OCI-LY3 (cell line): ENCODE data around the gene FUS.
"Not testable (repeated sequence)": the region's sequence is repeated elsewhere in the genome, so short reads cannot be mapped to it uniquely, and the experiment has no call there.

Source experiments
- H2AFZ ChIP-seq: fragments of 200-600, 300-600 bp; shearing (Covaris generic); 2 replicates; pipeline ENCODE4 v1.6.0; 2014; ENCODE audit warnings: antibody characterized with exemption, low read depth, low read length
- H3K27ac ChIP-seq: fragments of 200-600, 300-600 bp; sonication (generic); 2 replicates; pipeline ENCODE4 v1.5.1; 2014; ENCODE audit warnings: mild to moderate bottlenecking, low read length, moderate library complexity, mixed read lengths
- H3K27me3 ChIP-seq: fragments of 200-600, 300-600 bp; sonication (generic); 2 replicates; pipeline ENCODE4 v1.6.1; 2014; ENCODE audit warnings: low read depth, low read length, mixed read lengths
- H3K36me3 ChIP-seq: fragments of 200-600, 300-600 bp; sonication (generic); replicated peaks from 2 replicates; pipeline ENCODE3; 2014; ENCODE audit warnings: low read depth, low read length, mixed read lengths
- H3K4me1 ChIP-seq: fragments of 300-600, 200-600 bp; sonication (generic); 2 replicates; pipeline ENCODE4 v1.6.1; 2014; ENCODE audit warnings: low read length, mixed read lengths
- H3K4me2 ChIP-seq: fragments of 200-600, 300-600 bp; sonication (generic); 2 replicates; pipeline ENCODE4 v1.6.1; 2014; ENCODE audit warnings: low read length, mixed read lengths
- H3K4me3 ChIP-seq: fragments of 300-600, 200-600 bp; sonication (generic); 2 replicates; pipeline ENCODE4 v1.5.1; 2014; ENCODE audit warnings: antibody characterized with exemption, mild to moderate bottlenecking, low read length, moderate library complexity
- H3K79me2 ChIP-seq: fragments of 300-600, 200-600 bp; shearing (Covaris generic); 2 replicates; pipeline ENCODE4 v1.6.1; 2014; ENCODE audit warnings: mild to moderate bottlenecking, low read length, mixed read lengths
- H3K9ac ChIP-seq: fragments of 300-600, 200-600 bp; shearing (Covaris generic); 2 replicates; pipeline ENCODE4 v1.6.0; 2014; ENCODE audit warnings: mild to moderate bottlenecking, low read length, moderate library complexity
- H3K9me3 ChIP-seq: fragments of 200-600, 300-600 bp; shearing (Covaris generic); 2 replicates; pipeline ENCODE4 v1.6.1; 2014; ENCODE audit warnings: low read length, mixed read lengths; ENCODE audit not compliant: insufficient read depth
- H4K20me1 ChIP-seq: fragments of 200-600, 300-600 bp; sonication (generic); 2 replicates; pipeline ENCODE4 v1.6.1; 2016; ENCODE audit warnings: low read length, mixed read lengths; ENCODE audit not compliant: insufficient read depth
- EZH2phosphoT487 ChIP-seq: fragments of 200-600 bp; shearing (Covaris generic); IDR thresholded peaks from 2 replicates; pipeline ENCODE4 v1.6.1; 2018; ENCODE audit warnings: antibody characterized with exemption, mixed run types, low read depth
- TF ChIP-seq, protein P1 (sequence below): fragments of 200-600, 300-600 bp; sonication (generic); IDR thresholded peaks from 2 replicates; pipeline ENCODE4 v1.5.1; 2014; ENCODE audit warnings: antibody characterized with exemption, low read length, low read depth

FUS gene

DNA sequence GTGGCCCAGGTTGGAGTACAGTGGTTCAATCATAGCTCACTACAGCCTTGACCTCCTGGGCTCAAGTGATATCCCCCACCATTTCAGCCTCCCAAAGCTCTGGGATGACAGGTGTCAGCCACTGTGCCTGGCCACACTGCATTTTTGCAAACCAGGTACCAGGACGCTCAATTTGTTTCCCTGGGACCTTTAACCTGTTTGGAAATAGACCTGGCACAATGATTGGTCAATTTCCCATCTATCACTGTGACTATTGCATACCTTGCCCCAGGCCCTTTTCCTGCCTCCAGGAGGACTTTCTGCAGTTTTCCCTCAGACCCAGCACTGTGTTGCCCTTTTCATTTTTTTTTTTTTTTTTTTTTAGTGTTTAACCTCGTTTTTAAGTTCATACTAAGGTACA, 11.1 kb upstream of the FUS start:
- Histone ChIP-seq H4K20me1 (no peaks in the 10 kb centered on the region), H3K4me3 (no peak overlapping the region), H3K9ac (no peak overlapping the region), H3K79me2 (no peaks in the 10 kb centered on the region), H3K27ac (no peak overlapping the region), H3K36me3 (no peaks in the 10 kb centered on the region), H2AFZ (no peak overlapping the region), H3K4me2 (no peak overlapping the region), H3K4me1 (no peaks in the 10 kb centered on the region), H3K9me3 (no peaks in the 10 kb centered on the region), H3K27me3 (no peaks in the 10 kb centered on the region)
- TF ChIP-seq, protein P1, sequence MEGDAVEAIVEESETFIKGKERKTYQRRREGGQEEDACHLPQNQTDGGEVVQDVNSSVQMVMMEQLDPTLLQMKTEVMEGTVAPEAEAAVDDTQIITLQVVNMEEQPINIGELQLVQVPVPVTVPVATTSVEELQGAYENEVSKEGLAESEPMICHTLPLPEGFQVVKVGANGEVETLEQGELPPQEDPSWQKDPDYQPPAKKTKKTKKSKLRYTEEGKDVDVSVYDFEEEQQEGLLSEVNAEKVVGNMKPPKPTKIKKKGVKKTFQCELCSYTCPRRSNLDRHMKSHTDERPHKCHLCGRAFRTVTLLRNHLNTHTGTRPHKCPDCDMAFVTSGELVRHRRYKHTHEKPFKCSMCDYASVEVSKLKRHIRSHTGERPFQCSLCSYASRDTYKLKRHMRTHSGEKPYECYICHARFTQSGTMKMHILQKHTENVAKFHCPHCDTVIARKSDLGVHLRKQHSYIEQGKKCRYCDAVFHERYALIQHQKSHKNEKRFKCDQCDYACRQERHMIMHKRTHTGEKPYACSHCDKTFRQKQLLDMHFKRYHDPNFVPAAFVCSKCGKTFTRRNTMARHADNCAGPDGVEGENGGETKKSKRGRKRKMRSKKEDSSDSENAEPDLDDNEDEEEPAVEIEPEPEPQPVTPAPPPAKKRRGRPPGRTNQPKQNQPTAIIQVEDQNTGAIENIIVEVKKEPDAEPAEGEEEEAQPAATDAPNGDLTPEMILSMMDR: no peak
- TF ChIP-seq EZH2phosphoT487: no peak

DNA sequence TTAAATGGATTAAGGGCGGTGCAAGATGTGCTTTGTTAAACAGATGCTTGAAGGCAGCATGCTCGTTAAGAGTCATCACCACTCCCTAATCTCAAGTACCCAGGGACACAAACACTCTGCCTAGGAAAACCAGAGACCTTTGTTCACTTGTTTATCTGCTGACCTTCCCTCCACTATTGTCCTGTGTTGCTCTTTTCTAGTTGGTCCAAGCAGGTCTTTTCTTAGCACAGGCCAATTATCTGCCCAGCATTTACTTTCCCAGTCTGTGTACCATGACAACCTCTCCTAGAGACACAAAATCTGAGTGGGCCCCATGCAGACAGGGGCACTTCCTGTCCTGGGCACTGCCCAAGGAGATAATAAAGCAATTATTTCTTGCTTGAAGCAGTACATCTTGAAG, 9.9 kb upstream of the FUS start:
- not testable (repeated sequence) for H3K36me3 ChIP-seq, H3K9ac ChIP-seq, H3K4me1 ChIP-seq, H4K20me1 ChIP-seq, H3K27me3 ChIP-seq, H3K4me3 ChIP-seq, H2AFZ ChIP-seq, H3K4me2 ChIP-seq, H3K9me3 ChIP-seq, H3K27ac ChIP-seq, H3K79me2 ChIP-seq

DNA sequence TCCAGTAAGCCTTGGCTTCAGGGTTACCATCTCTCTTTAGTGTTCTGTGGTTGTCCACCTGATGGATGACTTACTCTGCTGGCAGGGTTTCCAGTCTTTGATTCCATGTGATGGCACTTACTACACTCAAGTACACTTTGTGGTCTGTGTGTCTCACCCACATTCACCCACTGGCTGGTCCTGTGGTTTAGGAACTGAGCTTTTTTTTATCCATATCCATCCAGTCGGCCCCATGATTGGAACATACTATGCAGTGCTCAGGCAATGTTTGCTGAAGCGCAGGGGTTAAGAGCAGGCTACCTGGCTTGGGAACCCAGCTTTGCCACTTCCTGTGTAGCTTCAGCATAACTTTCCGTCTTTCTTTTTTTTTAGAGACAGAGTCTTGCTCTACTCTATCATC, 2.8 kb upstream of the FUS start:
- H3K79me2 ChIP-seq: peaks cover 40% of the 10 kb centered on the region
- peaks cover 15% of the 10 kb centered on the region for H3K36me3 ChIP-seq
- no peaks in the 10 kb centered on the region for H3K27me3 ChIP-seq
- peak overlapping the region; percentile 4 for H3K4me2 ChIP-seq
- TF ChIP-seq EZH2phosphoT487: no peak
- TF ChIP-seq, protein P1: no peak
- no peaks in the 10 kb centered on the region for H3K9me3 ChIP-seq
- H3K9ac ChIP-seq: no peak overlapping the region
- peaks cover 17% of the 10 kb centered on the region for H4K20me1 ChIP-seq
- peaks cover 24% of the 10 kb centered on the region for H3K4me1 ChIP-seq
- peak overlapping the region; percentile 47; the same call in 1 of the 2 replicates for H2AFZ ChIP-seq
- H3K27ac ChIP-seq: no peak overlapping the region
- no peak overlapping the region for H3K4me3 ChIP-seq

DNA sequence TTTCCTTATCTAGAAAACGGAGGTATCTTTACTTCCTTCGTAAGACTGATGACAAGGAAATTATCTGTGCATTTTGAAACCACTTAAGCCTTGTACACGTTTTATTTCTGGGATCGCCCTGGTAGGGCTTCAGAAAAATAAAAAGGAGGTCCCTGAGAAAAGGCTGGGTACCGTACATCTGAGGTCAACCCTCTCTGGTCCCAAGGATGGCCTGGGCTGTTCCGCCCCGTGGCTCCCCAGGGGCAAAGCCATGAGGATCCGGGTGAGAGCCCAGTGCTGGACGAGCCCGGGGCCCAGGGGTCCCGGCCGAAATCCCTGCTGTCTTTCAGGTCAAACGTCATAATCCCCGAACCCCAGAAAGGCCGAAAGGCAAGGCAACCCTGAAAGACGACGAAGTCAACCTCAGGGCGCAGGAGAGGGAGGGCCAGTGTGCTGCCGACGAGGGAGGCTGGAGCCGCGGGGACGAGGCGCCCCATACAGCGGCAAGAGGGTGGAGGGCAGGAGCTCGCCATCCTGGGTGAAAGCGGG, 656 bp upstream of the FUS start:
- Histone ChIP-seq H3K4me2 (peak overlapping the region; percentile 98), H3K79me2 (peaks cover 61% of the 10 kb centered on the region), H4K20me1 (peaks cover 38% of the 10 kb centered on the region), H3K9ac (peak overlapping the region; percentile 96), H2AFZ (no peak overlapping the region), H3K4me1 (peaks cover 34% of the 10 kb centered on the region), H3K27ac (peak overlapping the region; percentile 97), H3K36me3 (peaks cover 36% of the 10 kb centered on the region), H3K4me3 (peak overlapping the region; percentile 84), H3K27me3 (no peaks in the 10 kb centered on the region), H3K9me3 (no peaks in the 10 kb centered on the region)
- TF ChIP-seq, protein P1: no peak
- TF ChIP-seq EZH2phosphoT487: no peak
